GM21381 (cell line): ENCODE measurements around the gene POLD2.
"Not testable (repeated sequence)": the region's sequence is repeated elsewhere in the genome, so short reads cannot be mapped to it uniquely, and the experiment has no call there.

Experiments used
- ATAC-seq: cut with Tn5 transposase; IDR thresholded peaks from one replicate; pipeline ENCODE4 v1.9.1; 2021; ENCODE audit warnings: mild to moderate bottlenecking, moderate library complexity; ENCODE audit not compliant: unreplicated experiment

POLD2 gene

GRCh38 chr7:44123190-44124003 is at the start of gene POLD2:
POLD2 (minus strand) TSS chr7:44123548; CDS start chr7:44122053, 1,495 bp downstream.
- ATAC-seq, result peak; percentile 98

GRCh38 chr7:44172803-44173424 is 49.6 kb upstream of the POLD2 start:
- ATAC-seq, result no peak

GRCh38 chr7:44172352-44172751 is 49.0 kb upstream of the POLD2 start:
- no peak for ATAC-seq

DNA sequence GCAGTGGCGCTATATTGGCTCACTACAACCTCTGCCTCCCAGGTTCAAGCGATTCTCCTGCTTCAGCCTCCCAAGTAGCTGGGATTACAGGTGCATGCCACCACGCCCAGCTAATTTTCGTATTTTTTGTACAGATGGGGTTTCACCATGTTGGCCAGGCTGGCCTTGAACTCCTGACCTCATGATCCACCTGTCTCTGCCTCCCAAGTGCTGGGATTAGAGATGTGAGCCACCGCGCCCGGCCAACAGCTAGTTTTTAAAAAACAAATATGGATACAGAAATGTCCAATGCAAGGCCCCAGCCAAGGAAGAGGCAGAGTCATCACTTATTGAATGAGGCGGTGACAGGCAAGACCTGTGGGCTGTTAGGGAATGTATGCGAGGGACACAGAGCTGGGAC is 48.6 kb upstream of the POLD2 start:
- not testable (repeated sequence) for ATAC-seq

DNA sequence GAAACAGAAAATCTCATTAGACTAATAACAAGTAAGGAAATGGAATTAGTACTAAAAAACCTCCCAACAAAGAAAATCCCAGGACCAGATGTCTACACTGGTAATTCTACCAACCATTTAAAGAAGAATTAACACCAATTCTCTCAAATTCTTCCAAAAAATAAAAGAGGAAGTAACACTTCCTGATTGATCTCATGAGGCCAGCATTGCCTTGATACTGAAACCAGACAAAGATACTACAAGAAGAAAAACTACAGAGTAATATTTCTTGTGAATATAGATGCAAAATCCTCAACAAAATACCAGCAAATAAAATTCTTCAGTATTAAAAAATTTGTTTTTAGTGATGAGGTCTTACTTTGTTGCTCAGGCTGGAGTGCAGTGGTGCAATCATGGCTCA is 44.6 kb upstream of the POLD2 start:
- ATAC-seq, result no peak

GRCh38 chr7:44163591-44163990 is 40.2 kb upstream of the POLD2 start:
- ATAC-seq, result no peak

DNA sequence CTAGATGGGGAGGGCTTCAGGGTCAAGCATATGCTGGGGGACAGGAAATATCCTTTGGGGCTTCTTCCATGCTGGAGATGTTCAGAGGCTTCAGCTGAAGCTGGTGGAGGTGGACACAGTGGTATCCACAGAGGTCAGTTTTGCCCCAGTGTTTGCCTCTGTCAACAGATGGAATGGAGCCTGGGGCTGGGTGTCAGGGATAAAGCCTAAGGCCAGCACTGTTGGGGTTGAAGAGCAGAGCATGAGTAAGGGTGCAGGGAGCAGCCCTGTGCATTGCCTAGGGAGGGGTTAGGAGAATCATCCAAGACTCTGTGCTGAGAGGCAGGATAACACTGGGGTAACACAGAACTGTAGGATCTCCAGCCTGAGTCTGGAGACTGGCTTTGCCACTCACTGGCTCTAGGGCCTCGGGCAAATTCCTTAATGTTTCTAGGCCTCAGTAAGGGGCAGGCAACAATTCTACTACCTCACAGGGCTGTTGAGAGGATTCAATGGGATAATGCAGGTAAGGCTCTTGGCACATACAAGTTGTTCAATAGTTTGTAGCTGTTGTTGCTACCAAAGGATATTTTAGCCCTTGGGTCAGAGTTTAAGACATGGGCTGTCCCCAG is 39.5 kb upstream of the POLD2 start:
- no peak for ATAC-seq

DNA sequence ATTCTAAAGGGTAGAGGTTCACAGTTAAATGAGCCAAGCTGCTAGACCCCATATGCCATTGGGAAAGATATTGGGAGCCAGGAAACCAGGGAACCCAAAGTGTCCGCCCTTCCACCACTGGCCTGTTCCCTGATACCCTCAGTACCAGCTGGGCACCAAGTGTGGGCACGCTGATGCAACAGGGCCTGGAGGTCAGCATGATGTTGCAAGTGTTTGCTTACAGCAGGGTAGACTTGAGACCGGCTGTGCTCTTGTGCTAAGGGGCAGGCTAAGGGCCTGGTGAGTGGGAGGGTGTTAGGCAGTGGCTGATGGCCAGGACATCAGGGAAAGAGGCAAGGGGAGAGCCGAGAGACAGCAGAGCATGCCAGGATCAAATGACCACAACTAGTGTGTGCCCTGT is 38.8 kb upstream of the POLD2 start:
- no peak for ATAC-seq

DNA sequence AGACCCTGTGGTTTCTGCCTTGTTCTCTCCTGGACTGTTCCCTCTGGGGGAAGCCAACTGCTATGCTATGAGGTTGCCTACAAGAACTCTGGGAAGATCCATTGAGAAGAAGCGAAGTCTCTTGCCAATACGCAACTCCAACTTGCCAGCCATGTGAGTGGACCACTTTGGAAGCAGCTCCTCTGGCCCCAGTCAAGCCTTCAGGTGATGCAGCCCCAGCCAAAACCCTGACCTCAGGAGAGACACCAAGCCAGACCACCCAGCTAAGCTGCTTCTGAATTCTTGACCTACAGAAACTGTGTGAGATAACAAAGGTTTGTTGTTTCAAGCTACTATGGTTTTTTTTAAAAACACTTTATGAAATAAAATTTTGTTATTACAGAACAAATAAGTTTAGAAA is 38.0 kb upstream of the POLD2 start:
- no peak for ATAC-seq

- ATAC-seq, result no peak
Measured at GRCh38 chr7:44159824-44160630, 36.7 kb upstream of the POLD2 start.

GRCh38 chr7:44158873-44159631 is 35.7 kb upstream of the POLD2 start:
- no peak for ATAC-seq

DNA sequence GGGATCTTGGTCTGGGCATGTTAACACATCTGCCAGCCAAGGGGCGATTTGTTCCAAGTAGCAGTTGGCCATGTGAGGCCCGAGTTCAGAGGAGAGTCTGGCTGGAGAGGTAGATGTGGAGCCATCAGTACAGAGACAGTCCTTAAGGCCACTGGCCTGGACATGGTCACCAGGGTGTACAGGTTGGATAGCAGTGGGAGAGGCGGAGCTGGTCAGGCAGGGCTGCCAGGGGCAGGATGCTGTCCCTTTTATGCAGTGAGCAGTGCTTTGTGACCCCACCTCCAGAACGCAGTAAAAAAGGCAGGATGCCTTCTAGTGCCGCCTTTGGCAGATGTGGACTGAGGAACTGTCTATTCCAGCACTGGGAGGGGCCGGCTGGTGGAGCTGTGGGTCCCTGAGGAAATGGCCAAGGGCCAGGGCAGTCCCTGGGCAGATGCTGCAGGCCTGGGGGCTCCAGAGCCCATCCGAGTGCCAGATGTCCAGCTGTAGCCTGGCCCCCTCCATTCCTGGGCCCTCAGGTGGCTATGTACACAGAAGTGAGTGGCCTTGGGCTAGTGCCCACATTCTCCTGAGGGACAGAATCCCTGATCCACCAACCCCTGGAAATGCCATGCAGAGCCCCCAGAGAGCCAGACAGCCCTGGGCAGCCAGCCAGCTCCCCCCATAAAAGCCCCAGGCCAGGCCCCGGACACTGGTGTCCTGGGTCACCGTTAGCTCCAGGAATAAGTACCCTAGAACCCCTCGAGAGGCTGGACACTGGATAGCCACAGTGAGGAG is 34.9 kb upstream of the POLD2 start:
- ATAC-seq, result no peak

- no peak for ATAC-seq
Measured at GRCh38 chr7:44157116-44158080, 34.0 kb upstream of the POLD2 start.

DNA sequence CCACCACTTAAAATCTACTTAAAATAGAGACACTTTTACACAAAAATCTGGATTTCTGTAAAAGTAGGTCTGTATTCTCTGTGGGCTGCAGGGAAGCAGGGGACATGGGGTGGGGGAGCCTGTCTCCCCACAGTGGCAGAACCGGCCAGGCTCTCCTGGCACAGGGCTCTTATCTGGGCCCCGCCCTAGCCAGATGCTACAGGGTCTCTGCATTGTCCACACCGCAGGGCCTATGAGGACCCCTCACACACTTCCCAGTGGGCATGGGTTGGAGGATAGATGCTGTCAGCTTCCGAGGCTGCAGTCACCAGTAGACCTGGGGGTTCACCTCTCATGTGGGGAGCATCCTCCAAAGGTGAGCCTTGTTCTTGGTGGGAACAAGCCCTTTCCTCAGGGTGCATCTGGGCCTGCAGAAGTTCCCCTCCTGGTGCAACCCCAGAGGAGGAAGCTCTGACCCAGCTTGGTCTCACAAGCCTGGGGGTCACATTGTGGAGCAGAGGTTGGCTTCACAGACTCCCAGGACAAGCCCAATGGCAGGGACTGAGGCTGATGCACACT is 33.2 kb upstream of the POLD2 start:
- ATAC-seq, result no peak

DNA sequence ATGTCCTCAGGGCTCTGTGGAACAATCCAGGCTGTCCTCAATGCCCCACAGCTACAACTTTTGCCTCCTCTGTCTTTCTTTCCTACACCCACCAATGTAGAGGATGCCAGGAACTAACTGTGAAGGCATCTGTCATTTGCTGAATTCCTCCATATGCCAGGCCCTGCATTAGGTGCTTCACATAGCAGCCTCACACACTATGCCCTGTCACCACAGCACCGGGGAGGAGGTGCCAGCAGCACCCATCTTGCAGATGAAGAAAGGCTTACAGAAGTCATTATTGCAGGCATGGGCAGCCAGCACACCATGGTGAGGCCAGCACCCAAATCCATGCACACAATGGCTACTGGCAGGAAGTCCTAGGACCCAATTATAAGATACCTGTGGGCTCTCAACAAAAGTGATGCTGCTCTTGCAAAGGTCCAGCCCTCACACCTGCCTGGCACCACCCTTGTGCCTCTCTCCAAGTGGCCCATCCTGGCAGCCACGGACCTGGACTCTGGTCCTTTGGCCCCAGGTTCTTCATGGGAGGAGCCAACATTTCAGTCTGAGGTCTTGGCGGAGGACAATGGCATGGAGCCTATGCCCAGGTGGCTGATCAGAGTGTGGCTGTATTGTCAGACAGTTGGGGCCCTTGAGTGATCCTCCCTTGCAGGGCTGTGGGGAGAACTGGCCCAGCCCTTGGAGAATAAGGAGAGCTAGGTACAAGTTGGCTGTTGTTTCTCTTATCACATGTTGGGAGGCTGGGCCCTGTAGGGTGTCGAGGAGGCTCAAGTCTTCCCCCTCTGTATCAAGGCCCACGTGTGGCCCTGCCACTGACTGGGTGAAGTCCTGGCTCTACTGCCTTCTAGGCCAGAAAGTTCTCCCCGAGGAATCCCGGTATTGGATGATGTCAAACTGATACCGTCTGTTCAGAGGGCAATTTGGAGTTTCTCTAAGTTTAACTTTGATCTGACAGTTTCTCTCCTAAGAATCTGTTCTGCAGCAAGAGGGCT is 32.1 kb upstream of the POLD2 start:
- ATAC-seq, result no peak

GRCh38 chr7:44154703-44155102 is 31.4 kb upstream of the POLD2 start:
- no peak for ATAC-seq

DNA sequence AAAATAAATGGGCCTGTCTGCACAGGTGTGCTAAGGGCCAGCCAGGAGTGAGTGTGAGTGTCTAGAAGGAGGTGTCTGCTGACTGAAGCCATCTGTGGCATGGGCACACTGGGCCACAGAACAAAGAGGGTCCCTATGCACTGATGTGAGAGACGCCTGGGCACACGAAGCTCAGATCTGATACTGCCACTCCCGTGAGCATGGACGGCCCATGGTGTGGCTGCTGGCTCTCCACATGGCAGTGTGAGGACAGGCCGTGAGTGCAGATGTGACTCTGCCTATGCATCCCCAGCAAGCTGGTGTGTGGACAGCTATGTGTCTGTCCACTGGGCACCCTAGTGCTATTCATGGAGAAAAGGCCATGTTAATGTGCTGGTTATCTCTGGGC is 30.6 kb upstream of the POLD2 start:
- ATAC-seq, result no peak
